GM12891 (cell line): ENCODE data around the gene TRIM47.

Source experiments
- DNase-seq: peaks from one replicate; pipeline ENCODE4 v3.0.0; 2011; ENCODE audit warnings: low spot score; ENCODE audit not compliant: insufficient read length
- FAIRE-seq: peaks from 2 replicates; lab custom pipeline; 2011; peaks lifted over from hg19 to GRCh38; lab: Jason Lieb, UNC
- PAX5 ChIP-seq: IDR thresholded peaks from 2 replicates; pipeline ENCODE4 v1.6.1; 2011; ENCODE audit warnings: low read length, moderate library complexity, mild to moderate bottlenecking; ENCODE audit not compliant: insufficient read depth, severe bottlenecking
- POLR2A ChIP-seq: IDR thresholded peaks from 2 replicates; pipeline ENCODE4 v1.6.1; 2011; ENCODE audit warnings: low read depth, low read length, control low read depth
- POLR2AphosphoS5 ChIP-seq: IDR thresholded peaks from 2 replicates; pipeline ENCODE4 v1.6.1; 2011; ENCODE audit warnings: low read depth, low read length, control low read depth
- POU2F2 ChIP-seq: IDR thresholded peaks from 2 replicates; pipeline ENCODE4 v1.6.1; 2011; ENCODE audit warnings: low read depth, mild to moderate bottlenecking, control low read depth, low read length, moderate library complexity
- SPI1 ChIP-seq: IDR thresholded peaks from 2 replicates; pipeline ENCODE4 v1.6.1; 2011; ENCODE audit warnings: low read depth, low read length, control low read depth
- TAF1 ChIP-seq: IDR thresholded peaks from 2 replicates; pipeline ENCODE4 v1.6.1; 2011; ENCODE audit warnings: low read depth, low read length, control low read depth

Gene TRIM47

GRCh38 chr17:75846692-75847613 lies 31.4 kb downstream of the TRIM47 start:
- DNase-seq (peak; percentile 7), FAIRE-seq (no peak)
- TF ChIP-seq POLR2A (no peak), POU2F2 (no peak), PAX5 (no peak), POLR2AphosphoS5 (no peak), TAF1 (no peak), SPI1 (no peak)

- TF ChIP-seq TAF1, result no peak
- TF ChIP-seq SPI1, result no peak
- no peak for TF ChIP-seq POU2F2
- no peak for TF ChIP-seq PAX5
- TF ChIP-seq POLR2A, result no peak
- no peak for TF ChIP-seq POLR2AphosphoS5
- DNase-seq (peak; percentile 7), FAIRE-seq (no peak)
Observed at GRCh38 chr17:75845933-75846691, 32.3 kb downstream of the TRIM47 start.

- FAIRE-seq, result peak; percentile 90
Observed at GRCh38 chr17:75845058-75845711, 33.2 kb downstream of the TRIM47 start.

GRCh38 chr17:75844530-75845057 lies 33.8 kb downstream of the TRIM47 start:
- DNase-seq, result no peak
- no peak for FAIRE-seq
- TF ChIP-seq SPI1 (no peak), POLR2AphosphoS5 (no peak), PAX5 (no peak), POU2F2 (no peak), POLR2A (no peak), TAF1 (no peak)

More at GRCh38 chr17:75845058-75845711, 33.2 kb downstream of the TRIM47 start:
- DNase-seq, result peak; percentile 96
- TF ChIP-seq PAX5, result no peak
- no peak for TF ChIP-seq SPI1
- TF ChIP-seq POLR2A, result no peak
- no peak for TF ChIP-seq POU2F2
- no peak for TF ChIP-seq TAF1
- TF ChIP-seq POLR2AphosphoS5, result no peak

- FAIRE-seq (peak; percentile 72), DNase-seq (peak; percentile 81)
- TF ChIP-seq POU2F2, result peak; percentile 50; the same call in 1 of the 2 replicates
- TF ChIP-seq PAX5, result no peak
- no peak for TF ChIP-seq POLR2AphosphoS5
- TF ChIP-seq TAF1, result 0 out of 2 replicates have a peak, but pooled peaks have one; percentile 17
- no peak for TF ChIP-seq POLR2A
- peak; percentile 59 for TF ChIP-seq SPI1
Observed at GRCh38 chr17:75843577-75844529, 34.5 kb downstream of the TRIM47 start, which contains the start of gene UNC13D. Gene UNC13D, minus strand, starts transcription at chr17:75844404. Its CDS starts 67 bp downstream, at chr17:75844337.

GRCh38 chr17:75842963-75843576 lies 35.3 kb downstream of the TRIM47 start:
- FAIRE-seq (no peak), DNase-seq (no peak)

GRCh38 chr17:75842411-75842810 lies 36.0 kb downstream of the TRIM47 start:
- TF ChIP-seq POLR2AphosphoS5, result no peak
- TF ChIP-seq POU2F2, result no peak
- TF ChIP-seq SPI1, result no peak
- no peak for TF ChIP-seq PAX5
- no peak for TF ChIP-seq POLR2A
- no peak for TF ChIP-seq TAF1
- FAIRE-seq (no peak), DNase-seq (no peak)

More at GRCh38 chr17:75842963-75843576, 35.3 kb downstream of the TRIM47 start:
- TF ChIP-seq PAX5, result no peak
- TF ChIP-seq POU2F2, result no peak
- no peak for TF ChIP-seq TAF1
- TF ChIP-seq POLR2AphosphoS5, result no peak
- no peak; the same call in 1 of the 2 replicates for TF ChIP-seq POLR2A
- no peak for TF ChIP-seq SPI1

GRCh38 chr17:75840799-75841164 lies 37.6 kb downstream of the TRIM47 start:
- FAIRE-seq (no peak), DNase-seq (no peak)
- TF ChIP-seq PAX5 (no peak), POU2F2 (no peak), POLR2AphosphoS5 (no peak), POLR2A (no peak), TAF1 (no peak), SPI1 (no peak)
